ENCODE measurements around the gene ATP8A2. TPM values are rescaled to one million over a fixed set of nuclear protein-coding genes. Genes with fewer than 3 reads are reported as not detected.
"Not testable (repeated sequence)": the region's sequence is repeated elsewhere in the genome, so short reads cannot be mapped to it uniquely, and the experiment has no call there.

Gene ATP8A2
- total RNA-seq, 1 experiment from 2014 or later, result 0.26 TPM

GRCh38 chr13:25494698-25495411 lies 123.1 kb downstream of the ATP8A2 start:
- DNase-seq (ENCODE audit: low read depth, low spot score), result no peak
- in situ Hi-C loops (cut with HindIII; ENCODE audit: low pct_unique_long_range_greater_than_20kb, low sequenced_read_pairs), result no loop called here

GRCh38 chr13:25501231-25501630 lies 129.5 kb downstream of the ATP8A2 start:
- no peak for DNase-seq (ENCODE audit: low read depth, low spot score)
- in situ Hi-C loops (cut with HindIII; ENCODE audit: low pct_unique_long_range_greater_than_20kb, low sequenced_read_pairs), result no loop called here

- DNase-seq (ENCODE audit: low read depth, low spot score), result no peak
- in situ Hi-C loops (cut with HindIII; ENCODE audit: low pct_unique_long_range_greater_than_20kb, low sequenced_read_pairs), result no loop called here
Measured at GRCh38 chr13:25502031-25502430, 130.3 kb downstream of the ATP8A2 start.

- in situ Hi-C loops (cut with HindIII; ENCODE audit: low pct_unique_long_range_greater_than_20kb, low sequenced_read_pairs), result no loop called here
- DNase-seq (ENCODE audit: low read depth, low spot score), result no peak
Measured at GRCh38 chr13:25502551-25502950, 130.8 kb downstream of the ATP8A2 start.

- no peak for DNase-seq (ENCODE audit: low read depth, low spot score)
- in situ Hi-C loops (cut with HindIII; ENCODE audit: low pct_unique_long_range_greater_than_20kb, low sequenced_read_pairs), result no loop called here
Measured at GRCh38 chr13:25503856-25504255, 132.1 kb downstream of the ATP8A2 start.

GRCh38 chr13:25507841-25508240 lies 136.1 kb downstream of the ATP8A2 start:
- no peak for DNase-seq (ENCODE audit: low read depth, low spot score)
- in situ Hi-C loops (cut with HindIII; ENCODE audit: low pct_unique_long_range_greater_than_20kb, low sequenced_read_pairs), result no loop called here

- in situ Hi-C loops (cut with HindIII; ENCODE audit: low pct_unique_long_range_greater_than_20kb, low sequenced_read_pairs); DNase-seq (ENCODE audit: low read depth, low spot score): not testable (repeated sequence)
Measured at GRCh38 chr13:25513060-25513459, 141.3 kb downstream of the ATP8A2 start.

GRCh38 chr13:25518441-25518840 lies 146.7 kb downstream of the ATP8A2 start:
- in situ Hi-C loops (cut with HindIII; ENCODE audit: low pct_unique_long_range_greater_than_20kb, low sequenced_read_pairs), result no loop called here
- no peak for DNase-seq (ENCODE audit: low read depth, low spot score)

GRCh38 chr13:25525884-25526283 lies 154.1 kb downstream of the ATP8A2 start:
- in situ Hi-C loops (cut with HindIII; ENCODE audit: low pct_unique_long_range_greater_than_20kb, low sequenced_read_pairs), result no loop called here

GRCh38 chr13:25528266-25528665 lies 156.5 kb downstream of the ATP8A2 start:
- in situ Hi-C loops (cut with HindIII; ENCODE audit: low pct_unique_long_range_greater_than_20kb, low sequenced_read_pairs), result no loop called here
- no peak for DNase-seq (ENCODE audit: low read depth, low spot score)

More at GRCh38 chr13:25525884-25526283, 154.1 kb downstream of the ATP8A2 start:
- no peak for DNase-seq (ENCODE audit: low read depth, low spot score)

- DNase-seq (ENCODE audit: low read depth, low spot score), result no peak
- in situ Hi-C loops (cut with HindIII; ENCODE audit: low pct_unique_long_range_greater_than_20kb, low sequenced_read_pairs), result no loop called here
Measured at GRCh38 chr13:25529425-25529824, 157.7 kb downstream of the ATP8A2 start.

GRCh38 chr13:25538276-25538675 lies 166.5 kb downstream of the ATP8A2 start:
- in situ Hi-C loops (cut with HindIII; ENCODE audit: low pct_unique_long_range_greater_than_20kb, low sequenced_read_pairs), result no loop called here
- no peak for DNase-seq (ENCODE audit: low read depth, low spot score)

GRCh38 chr13:25541434-25542123 lies 169.8 kb downstream of the ATP8A2 start:
- no peak for DNase-seq (ENCODE audit: low read depth, low spot score)
- in situ Hi-C loops (cut with HindIII; ENCODE audit: low pct_unique_long_range_greater_than_20kb, low sequenced_read_pairs), result no loop called here

GRCh38 chr13:25548991-25549390 lies 177.2 kb downstream of the ATP8A2 start:
- DNase-seq (ENCODE audit: low read depth, low spot score); in situ Hi-C loops (cut with HindIII; ENCODE audit: low pct_unique_long_range_greater_than_20kb, low sequenced_read_pairs): not testable (repeated sequence)

GRCh38 chr13:25561812-25562211 lies 190.0 kb downstream of the ATP8A2 start:
- no peak for DNase-seq (ENCODE audit: low read depth, low spot score)
- in situ Hi-C loops (cut with HindIII; ENCODE audit: low pct_unique_long_range_greater_than_20kb, low sequenced_read_pairs), result no loop called here

- in situ Hi-C loops (cut with HindIII; ENCODE audit: low pct_unique_long_range_greater_than_20kb, low sequenced_read_pairs), result no loop called here
- no peak for DNase-seq (ENCODE audit: low read depth, low spot score)
Measured at GRCh38 chr13:25570185-25570584, 198.4 kb downstream of the ATP8A2 start.

- peak; percentile 10 for DNase-seq (ENCODE audit: low read depth, low spot score)
- in situ Hi-C loops (cut with HindIII; ENCODE audit: low pct_unique_long_range_greater_than_20kb, low sequenced_read_pairs), result no loop called here
Measured at GRCh38 chr13:25571237-25571636, 199.5 kb downstream of the ATP8A2 start.

GRCh38 chr13:25572171-25572570 lies 200.4 kb downstream of the ATP8A2 start:
- DNase-seq (ENCODE audit: low read depth, low spot score); in situ Hi-C loops (cut with HindIII; ENCODE audit: low pct_unique_long_range_greater_than_20kb, low sequenced_read_pairs): not testable (repeated sequence)

All from SK-MEL-5 (cell line).